IgD-negative memory B cell (primary cell): ENCODE results near the gene CCDC57. TPM values are rescaled to one million over a fixed set of nuclear protein-coding genes. Genes with fewer than 3 reads are reported as not detected.
"Not testable (repeated sequence)": the region's sequence is repeated elsewhere in the genome, so short reads cannot be mapped to it uniquely, and the experiment has no call there.

Experiments used
- H3K27ac Mint-ChIP-seq, 3 donors: one replicate each; pipeline ENCODE4 v1.8.0; 2020 to 2022; ENCODE audit warnings: mild to moderate bottlenecking in 3 of 3, mixed read lengths in 3 of 3, moderate library complexity in 1 of 3
- H3K27me3 Mint-ChIP-seq: one replicate; pipeline ENCODE4 v1.8.0; 2021; ENCODE audit warnings: mixed read lengths
- H3K36me3 Mint-ChIP-seq: one replicate; pipeline ENCODE4 v1.8.0; 2020; ENCODE audit warnings: mild to moderate bottlenecking, mixed read lengths
- H3K4me1 Mint-ChIP-seq, 3 donors: one replicate each; pipeline ENCODE4 v1.8.0; 2020 to 2022; ENCODE audit warnings: mixed read lengths in 3 of 3, mild to moderate bottlenecking in 1 of 3
- H3K4me3 Mint-ChIP-seq, 4 donors: one replicate each; pipeline ENCODE4 v1.8.0; 2020 to 2022; ENCODE audit warnings: mild to moderate bottlenecking in 4 of 4, mixed read lengths in 4 of 4, moderate library complexity in 3 of 4
- H3K9me3 Mint-ChIP-seq, 3 donors: one replicate each; pipeline ENCODE4 v1.8.0; 2020 to 2021; ENCODE audit warnings: mixed read lengths in 3 of 3, mild to moderate bottlenecking in 1 of 3
- polyA plus RNA-seq: library from polyadenylated mRNA; unstranded; fragments of 300-500 nt; fragmentation: Illumina TruSeq; gene quantifications from one replicate; pipeline ENCODE4 v1.2.3, GENCODE V29; 2021

The CCDC57 gene
- polyA plus RNA-seq, 1 donor from 2014 or later = 34.1 TPM

GRCh38 chr17:82177276-82177675 is 35.4 kb downstream of the CCDC57 start:
- H3K4me1 Mint-ChIP-seq = no peaks in the 10 kb centered on the region
- no peaks in the 10 kb centered on the region for H3K27me3 Mint-ChIP-seq
- no peak overlapping the region for H3K4me3 Mint-ChIP-seq
- no peak overlapping the region for H3K27ac Mint-ChIP-seq
- H3K36me3 Mint-ChIP-seq = peaks cover 4% of the 10 kb centered on the region
- no peaks in the 10 kb centered on the region for H3K9me3 Mint-ChIP-seq

- H3K9me3 Mint-ChIP-seq = no peaks in the 10 kb centered on the region
- no peak overlapping the region for H3K27ac Mint-ChIP-seq
- H3K4me1 Mint-ChIP-seq = no peaks in the 10 kb centered on the region
- H3K27me3 Mint-ChIP-seq = no peaks in the 10 kb centered on the region
- peaks cover 6% of the 10 kb centered on the region for H3K36me3 Mint-ChIP-seq
- H3K4me3 Mint-ChIP-seq = no peak overlapping the region
These were observed 36.7 kb downstream of the CCDC57 start for GRCh38 chr17:82175951-82176350.

GRCh38 chr17:82175201-82175600 is 37.4 kb downstream of the CCDC57 start:
- Mint-ChIP-seq H3K9me3 (no peaks in the 10 kb centered on the region), H3K36me3 (peaks cover 6% of the 10 kb centered on the region), H3K4me3 (no peak overlapping the region), H3K4me1 (no peaks in the 10 kb centered on the region), H3K27ac (no peak overlapping the region), H3K27me3 (no peaks in the 10 kb centered on the region)

DNA sequence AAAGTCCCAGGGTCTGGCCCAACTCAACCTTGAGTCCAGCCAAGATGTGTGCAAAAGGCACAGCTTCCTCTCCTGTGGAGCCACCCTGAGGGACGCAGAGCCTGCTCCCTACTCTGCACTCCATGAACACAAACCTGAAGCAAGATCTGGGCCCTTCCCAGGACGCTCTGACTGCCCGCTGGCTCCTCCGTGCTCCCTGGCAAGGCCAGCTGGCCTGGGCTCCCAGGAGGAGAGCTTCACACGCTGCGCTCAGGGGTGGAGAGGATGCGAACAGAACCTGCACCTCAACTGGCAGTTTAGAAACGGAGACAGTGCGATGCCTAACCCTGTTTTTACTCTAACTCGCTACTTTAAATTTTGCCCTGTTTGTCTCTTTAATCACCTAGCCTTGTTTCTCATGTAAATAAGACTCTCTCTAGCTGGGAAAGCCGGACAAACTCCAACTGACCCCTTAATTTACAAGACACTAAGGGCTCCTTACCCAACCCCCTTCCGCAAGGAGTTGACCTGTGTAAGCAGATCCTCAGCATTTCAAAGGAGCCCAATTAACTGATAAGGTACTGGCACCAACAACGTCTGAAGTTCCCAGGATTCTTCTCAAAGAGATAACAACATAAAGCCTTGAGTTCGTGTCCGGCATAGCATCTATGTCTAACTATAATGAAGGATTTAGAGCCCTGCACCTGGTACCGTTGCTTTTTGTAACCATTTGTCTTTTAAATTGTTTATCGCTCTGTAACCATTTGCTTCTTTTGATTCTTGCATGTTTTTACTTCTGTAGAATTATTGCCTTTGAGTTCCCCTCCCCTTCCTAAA is 38.4 kb downstream of the CCDC57 start:
- not testable (repeated sequence) for H3K27me3 Mint-ChIP-seq, H3K4me1 Mint-ChIP-seq, H3K4me3 Mint-ChIP-seq, H3K9me3 Mint-ChIP-seq, H3K36me3 Mint-ChIP-seq
- H3K27ac Mint-ChIP-seq = peak overlapping the region in 2 of 3 donors; percentile 15 to 23

DNA sequence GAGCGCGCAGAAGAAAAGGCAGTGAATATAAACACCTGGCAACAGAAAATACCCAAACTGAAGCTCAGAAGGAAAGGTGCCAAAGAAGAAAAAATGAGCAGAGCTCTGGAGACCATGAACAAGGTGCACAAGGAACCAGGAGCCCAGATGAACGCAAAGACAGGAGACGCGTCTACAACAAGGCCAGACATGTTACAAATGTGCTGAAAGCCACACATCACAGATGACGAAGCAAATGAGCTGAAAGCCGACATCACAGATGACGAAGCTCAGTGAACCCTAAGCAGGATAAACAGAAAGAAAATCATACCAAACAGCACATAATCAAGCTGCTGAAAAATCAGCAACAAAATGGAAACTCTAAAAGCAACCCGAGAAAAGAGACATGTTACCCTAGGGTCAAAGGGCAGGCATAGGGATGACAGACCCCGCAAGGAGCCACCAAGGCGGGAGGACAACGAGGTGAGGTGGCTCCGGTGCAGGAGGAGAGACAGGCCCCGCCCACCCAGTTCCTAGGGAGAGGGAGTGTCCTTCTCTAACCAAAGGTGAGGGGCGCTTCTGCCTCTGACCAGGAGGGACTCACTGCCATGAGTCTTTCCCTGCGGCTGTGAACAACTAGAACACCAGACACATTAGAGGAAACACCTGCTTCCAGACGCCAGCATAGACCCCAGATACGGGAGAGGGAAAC is 39.1 kb downstream of the CCDC57 start:
- peaks cover 5% of the 10 kb centered on the region for H3K36me3 Mint-ChIP-seq
- no peaks in the 10 kb centered on the region for H3K9me3 Mint-ChIP-seq
- H3K27me3 Mint-ChIP-seq = no peaks in the 10 kb centered on the region
- H3K4me3 Mint-ChIP-seq = no peak overlapping the region
- peak overlapping the region in 1 of 3 donors; percentile 15 for H3K27ac Mint-ChIP-seq
- no peaks in the 10 kb centered on the region for H3K4me1 Mint-ChIP-seq

DNA sequence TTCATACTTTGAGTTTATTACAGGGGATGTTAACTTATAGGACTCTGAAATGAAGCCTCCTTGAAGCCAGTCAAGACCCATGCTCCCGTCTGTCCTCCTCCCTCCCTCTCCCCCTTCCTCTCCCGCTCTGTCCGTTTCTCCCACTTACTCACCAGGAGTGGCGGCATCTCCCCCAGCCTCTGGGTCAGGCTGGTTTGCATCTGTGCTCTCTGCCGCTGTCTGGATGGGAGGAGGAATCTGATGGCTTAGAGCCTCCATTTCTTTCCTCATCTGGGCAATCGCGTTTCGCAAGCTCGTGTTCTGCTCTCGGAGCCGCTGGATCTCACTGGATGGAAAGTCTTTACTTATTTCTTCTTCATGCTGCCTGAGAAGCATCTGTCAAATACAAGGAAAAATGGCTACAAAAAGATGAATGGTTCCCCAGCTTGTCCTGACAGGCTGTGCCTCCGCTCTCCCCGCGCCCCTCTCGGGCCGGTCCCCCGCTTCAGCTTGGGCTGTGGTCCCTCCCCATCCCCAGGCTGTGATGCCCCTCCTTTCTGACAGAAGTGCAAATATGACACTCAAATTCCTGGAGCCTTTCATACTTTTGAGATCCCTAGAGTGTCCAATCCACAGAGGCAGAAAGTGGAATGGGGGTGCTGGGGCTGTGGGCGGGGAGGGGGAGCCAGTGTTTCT is 40.0 kb downstream of the CCDC57 start:
- Mint-ChIP-seq H3K27ac (no peak overlapping the region), H3K27me3 (no peaks in the 10 kb centered on the region)

GRCh38 chr17:82171750-82172375 is 40.8 kb downstream of the CCDC57 start:
- Mint-ChIP-seq H3K36me3 (peaks cover 6% of the 10 kb centered on the region), H3K4me1 (peaks cover 0 to 2% (median 0%) of the 10 kb centered on the region in 3 donors), H3K9me3 (no peaks in the 10 kb centered on the region), H3K4me3 (no peak overlapping the region), H3K27ac (no peak overlapping the region), H3K27me3 (no peaks in the 10 kb centered on the region)

More for the DNA sequence above, 40.0 kb downstream of the CCDC57 start:
- peaks cover 0 to 1% (median 0%) of the 10 kb centered on the region in 3 donors for H3K4me1 Mint-ChIP-seq
- H3K4me3 Mint-ChIP-seq = no peak overlapping the region
- H3K36me3 Mint-ChIP-seq = peaks cover 6% of the 10 kb centered on the region
- no peaks in the 10 kb centered on the region for H3K9me3 Mint-ChIP-seq

DNA sequence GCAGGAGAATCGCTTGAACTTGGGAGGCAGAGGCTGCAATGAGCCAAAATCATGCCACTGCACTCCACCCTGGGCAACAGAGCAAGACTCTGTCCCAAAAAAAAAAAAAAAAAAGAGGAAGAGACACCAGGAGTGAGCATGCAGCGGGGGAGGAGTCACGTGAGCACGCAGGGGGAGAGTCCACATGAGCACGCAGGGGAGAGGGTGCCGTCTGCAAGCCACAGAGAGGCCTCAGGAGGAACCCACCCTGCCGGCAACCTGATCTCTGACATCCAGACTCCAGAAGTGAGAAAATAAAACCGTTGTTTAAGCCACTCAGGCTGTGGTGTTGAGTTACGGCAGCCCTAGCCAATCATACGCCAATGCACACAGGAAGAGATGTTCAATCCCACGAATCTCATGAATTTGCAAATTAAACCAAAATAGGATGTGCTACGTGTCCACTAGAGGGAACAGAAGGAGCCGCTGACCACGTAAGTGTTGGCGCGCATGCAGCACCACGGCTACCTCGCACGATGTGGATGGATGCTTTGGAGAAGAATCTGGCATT is 42.2 kb downstream of the CCDC57 start:
- no peaks in the 10 kb centered on the region for H3K9me3 Mint-ChIP-seq
- H3K4me1 Mint-ChIP-seq = peaks cover 0 to 4% (median 0%) of the 10 kb centered on the region in 3 donors
- no peaks in the 10 kb centered on the region for H3K27me3 Mint-ChIP-seq
- no peak overlapping the region for H3K27ac Mint-ChIP-seq
- no peak overlapping the region for H3K4me3 Mint-ChIP-seq
- peaks cover 5% of the 10 kb centered on the region for H3K36me3 Mint-ChIP-seq

DNA sequence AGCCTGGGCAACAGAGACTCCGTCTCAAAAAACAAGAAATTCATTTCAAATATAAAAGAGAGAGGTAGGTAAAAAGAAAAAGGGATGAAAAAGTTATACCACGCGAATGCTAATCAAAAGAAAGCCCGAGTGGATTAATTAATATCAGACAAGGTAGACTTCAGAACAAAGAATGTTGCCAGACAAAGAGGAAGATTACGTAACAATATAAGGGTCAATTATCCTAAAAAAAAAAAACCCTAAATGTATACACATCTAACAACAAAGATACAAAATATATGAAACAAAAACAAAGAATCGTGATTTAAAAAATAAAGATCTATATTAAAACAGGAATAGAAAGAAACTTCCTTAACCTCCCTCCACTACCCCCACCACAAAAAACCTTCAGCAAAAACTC is 44.1 kb downstream of the CCDC57 start:
- Mint-ChIP-seq H3K4me3 (no peak overlapping the region), H3K27ac (peak overlapping the region in 1 of 3 donors; percentile 23), H3K9me3 (no peaks in the 10 kb centered on the region), H3K36me3 (peaks cover 4% of the 10 kb centered on the region), H3K4me1 (peaks cover 0 to 4% (median 0%) of the 10 kb centered on the region in 3 donors), H3K27me3 (no peaks in the 10 kb centered on the region)

DNA sequence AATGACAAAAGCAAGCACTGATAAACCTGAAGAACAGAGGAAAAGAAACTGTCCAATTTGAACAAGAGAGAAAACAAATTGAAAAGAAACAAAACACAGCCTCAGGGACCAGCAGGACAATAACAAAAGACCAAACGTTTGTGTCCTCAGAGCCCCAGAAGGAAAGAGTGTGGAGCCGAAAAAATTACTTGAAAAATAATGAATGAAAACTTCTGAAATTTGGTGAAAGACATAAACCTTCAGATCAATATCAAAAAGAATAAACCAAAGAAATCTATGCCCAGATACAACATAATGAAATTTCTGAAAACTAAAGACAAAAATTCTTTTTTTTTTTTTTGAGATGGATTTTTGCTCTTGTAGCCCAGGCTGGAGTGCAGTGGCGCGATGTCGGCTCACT is 45.6 kb downstream of the CCDC57 start:
- peaks cover 0 to 4% (median 0%) of the 10 kb centered on the region in 3 donors for H3K4me1 Mint-ChIP-seq
- H3K9me3 Mint-ChIP-seq = no peaks in the 10 kb centered on the region
- no peak overlapping the region for H3K4me3 Mint-ChIP-seq
- H3K27ac Mint-ChIP-seq = no peak overlapping the region
- peaks cover 4% of the 10 kb centered on the region for H3K36me3 Mint-ChIP-seq
- H3K27me3 Mint-ChIP-seq = no peaks in the 10 kb centered on the region

GRCh38 chr17:82164853-82165252 is 47.8 kb downstream of the CCDC57 start:
- H3K9me3 Mint-ChIP-seq = no peaks in the 10 kb centered on the region
- peaks cover 5% of the 10 kb centered on the region for H3K36me3 Mint-ChIP-seq
- H3K27me3 Mint-ChIP-seq = no peaks in the 10 kb centered on the region
- H3K4me3 Mint-ChIP-seq = no peak overlapping the region
- H3K4me1 Mint-ChIP-seq = peaks cover 0 to 4% (median 0%) of the 10 kb centered on the region in 3 donors
- H3K27ac Mint-ChIP-seq = no peak overlapping the region

GRCh38 chr17:82161216-82161615 is 51.4 kb downstream of the CCDC57 start:
- no peak overlapping the region for H3K27ac Mint-ChIP-seq

DNA sequence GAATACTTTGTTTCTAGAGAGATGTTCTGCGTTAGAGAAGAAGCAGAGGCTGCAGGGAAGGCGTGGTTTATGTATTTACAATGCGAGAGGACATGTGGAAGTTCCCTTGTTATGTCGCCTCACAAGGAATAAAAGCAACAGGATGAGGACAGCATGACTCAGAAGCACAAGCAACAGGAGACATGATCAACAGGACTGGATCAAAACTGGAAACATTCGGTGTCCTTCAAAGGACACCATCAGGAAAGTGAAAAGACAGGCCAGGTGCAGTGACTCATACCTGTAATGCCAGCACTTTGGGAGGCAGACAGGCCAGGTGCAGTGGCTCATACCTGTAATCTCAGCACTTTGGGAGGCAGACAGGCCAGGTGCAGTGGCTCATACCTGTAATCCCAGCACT is 52.6 kb downstream of the CCDC57 start:
- no peaks in the 10 kb centered on the region for H3K4me1 Mint-ChIP-seq
- H3K27me3 Mint-ChIP-seq = no peaks in the 10 kb centered on the region
- H3K27ac Mint-ChIP-seq = no peak overlapping the region
- no peaks in the 10 kb centered on the region for H3K9me3 Mint-ChIP-seq
- H3K4me3 Mint-ChIP-seq = no peak overlapping the region
- peaks cover 3% of the 10 kb centered on the region for H3K36me3 Mint-ChIP-seq

More at GRCh38 chr17:82161216-82161615, 51.4 kb downstream of the CCDC57 start:
- H3K27me3 Mint-ChIP-seq = no peaks in the 10 kb centered on the region
- peaks cover 3% of the 10 kb centered on the region for H3K36me3 Mint-ChIP-seq
- no peaks in the 10 kb centered on the region for H3K4me1 Mint-ChIP-seq
- H3K4me3 Mint-ChIP-seq = no peak overlapping the region
- H3K9me3 Mint-ChIP-seq = no peaks in the 10 kb centered on the region

- Mint-ChIP-seq H3K36me3 (peaks cover 3% of the 10 kb centered on the region), H3K4me1 (no peaks in the 10 kb centered on the region)
These were observed 53.8 kb downstream of the CCDC57 start for GRCh38 chr17:82158825-82159224.

More at GRCh38 chr17:82158825-82159224, 53.8 kb downstream of the CCDC57 start:
- Mint-ChIP-seq H3K9me3 (no peaks in the 10 kb centered on the region), H3K4me3 (no peak overlapping the region), H3K27ac (peak overlapping the region in 1 of 3 donors; percentile 63), H3K27me3 (no peaks in the 10 kb centered on the region)
